Cardiac muscle cell (in vitro differentiated cells and primary cell): ENCODE measurements around the gene NOP14. TPM values are rescaled to one million over a fixed set of nuclear protein-coding genes. Genes with fewer than 3 reads are reported as not detected.

Experiments used
- DNase-seq, 2 donors: peaks; one replicate each; pipeline versions ENCODE4 v3.0.0 to v3.0.0-alpha.2; 2010 to 2017; ENCODE audit warnings: low read depth in 1 of 2, low spot score in 1 of 2
- H3K27ac ChIP-seq: fragments of 200-600 bp; sonication (generic); 2 replicates; pipeline ENCODE4 v1.5.1; 2016
- H3K27me3 ChIP-seq: fragments of 200-600 bp; sonication (generic); 2 replicates; pipeline ENCODE4 v1.6.0; 2016; ENCODE audit warnings: control low read depth
- H3K36me3 ChIP-seq: fragments of 200-600 bp; sonication (generic); 2 replicates; pipeline ENCODE4 v1.5.1; 2016; ENCODE audit warnings: control low read depth
- H3K4me1 ChIP-seq: fragments of 200-600 bp; sonication (generic); 2 replicates; pipeline ENCODE4 v1.8.1; 2017; ENCODE audit warnings: low read depth, mild to moderate bottlenecking, mixed run types
- H3K4me3 ChIP-seq: fragments of 200-600 bp; sonication (generic); 2 replicates; pipeline ENCODE4 v1.5.1; 2016; ENCODE audit warnings: mild to moderate bottlenecking
- H3K9me3 ChIP-seq: fragments of 200-600 bp; sonication (generic); 2 replicates; pipeline ENCODE4 v1.5.1; 2017; ENCODE audit warnings: low read depth, mild to moderate bottlenecking, control low read depth
- polyA plus RNA-seq: library from polyadenylated mRNA; unstranded; fragments of >200 nt; fragmentation: Nextera tagmentation; extraction: Ambion mirVana; gene quantifications from 2 replicates; pipeline ENCODE4 v1.2.1, GENCODE V29; 2016
- total RNA-seq: library from RNA; depleted of rRNA; stranded (reverse); fragments of >200 nt; gene quantifications from 2 replicates; pipeline ENCODE4 v1.2.3, GENCODE V29; 2016
- TF ChIP-seq, protein P1 (sequence below): IDR thresholded peaks from 2 replicates; pipeline ENCODE4 v1.5.1; 2012; ENCODE audit warnings: low read depth, mild to moderate bottlenecking, low read length

NOP14 gene
- total and polyA plus RNA-seq, 2 experiments from 2014 or later = 17.6 to 19.8 TPM

DNA sequence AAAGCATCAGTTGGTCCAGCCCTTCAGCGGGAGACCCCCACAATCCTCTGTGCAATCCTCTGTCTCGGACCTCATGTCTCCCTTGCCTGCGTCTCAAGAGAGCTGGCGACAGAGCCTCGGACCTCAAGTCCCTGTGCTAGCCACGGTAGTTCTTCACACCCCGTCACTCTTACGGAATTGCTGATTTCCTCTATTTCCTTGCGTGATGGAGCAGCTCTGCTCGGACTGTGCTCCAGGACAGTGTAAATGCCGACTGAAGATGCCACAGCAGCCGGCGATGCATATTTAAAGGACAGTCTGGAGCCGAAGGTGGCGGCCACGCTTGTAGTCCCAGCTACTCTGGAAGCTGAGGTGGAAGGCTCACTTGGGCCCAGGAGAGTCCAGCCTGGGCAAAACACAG, 2.1 kb upstream of the NOP14 start:
- TF ChIP-seq, protein P1, sequence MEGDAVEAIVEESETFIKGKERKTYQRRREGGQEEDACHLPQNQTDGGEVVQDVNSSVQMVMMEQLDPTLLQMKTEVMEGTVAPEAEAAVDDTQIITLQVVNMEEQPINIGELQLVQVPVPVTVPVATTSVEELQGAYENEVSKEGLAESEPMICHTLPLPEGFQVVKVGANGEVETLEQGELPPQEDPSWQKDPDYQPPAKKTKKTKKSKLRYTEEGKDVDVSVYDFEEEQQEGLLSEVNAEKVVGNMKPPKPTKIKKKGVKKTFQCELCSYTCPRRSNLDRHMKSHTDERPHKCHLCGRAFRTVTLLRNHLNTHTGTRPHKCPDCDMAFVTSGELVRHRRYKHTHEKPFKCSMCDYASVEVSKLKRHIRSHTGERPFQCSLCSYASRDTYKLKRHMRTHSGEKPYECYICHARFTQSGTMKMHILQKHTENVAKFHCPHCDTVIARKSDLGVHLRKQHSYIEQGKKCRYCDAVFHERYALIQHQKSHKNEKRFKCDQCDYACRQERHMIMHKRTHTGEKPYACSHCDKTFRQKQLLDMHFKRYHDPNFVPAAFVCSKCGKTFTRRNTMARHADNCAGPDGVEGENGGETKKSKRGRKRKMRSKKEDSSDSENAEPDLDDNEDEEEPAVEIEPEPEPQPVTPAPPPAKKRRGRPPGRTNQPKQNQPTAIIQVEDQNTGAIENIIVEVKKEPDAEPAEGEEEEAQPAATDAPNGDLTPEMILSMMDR = no peak
- no peak overlapping the region for H3K4me3 ChIP-seq

DNA sequence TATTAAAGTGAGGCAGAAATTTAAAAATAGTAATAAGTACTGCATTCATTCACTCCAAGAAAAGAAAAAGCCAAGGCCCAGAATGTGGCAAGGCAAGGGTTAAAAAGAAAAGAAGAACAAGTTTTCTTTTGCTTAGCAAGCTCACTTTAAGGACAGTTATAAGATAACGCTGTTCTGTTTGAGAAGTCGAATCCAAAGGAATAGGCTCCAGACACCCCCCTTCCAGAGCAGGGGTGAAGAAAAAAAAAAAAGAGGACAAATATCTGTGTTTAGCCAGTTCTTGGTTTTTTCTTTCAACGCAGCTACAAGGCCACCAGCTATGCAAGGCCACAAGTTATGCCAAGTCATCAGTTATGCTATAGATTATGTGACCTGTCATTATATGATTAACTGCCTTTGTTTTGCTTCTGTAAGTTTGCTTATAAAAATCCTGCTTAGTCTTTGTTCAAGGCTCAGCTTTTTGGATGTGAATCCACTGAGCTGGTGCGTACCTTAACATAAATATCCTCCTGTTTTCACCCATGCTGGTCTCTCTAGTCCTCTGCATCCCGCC, 1.6 kb upstream of the NOP14 start:
- no peak for DNase-seq
- Histone ChIP-seq H3K4me3 (peak overlapping the region; percentile 86), H3K27me3 (no peaks in the 10 kb centered on the region), H3K27ac (no peak overlapping the region), H3K36me3 (no peaks in the 10 kb centered on the region), H3K4me1 (peaks cover 8% of the 10 kb centered on the region), H3K9me3 (no peaks in the 10 kb centered on the region)
- TF ChIP-seq, protein P1 = no peak

More for the DNA sequence above, 2.1 kb upstream of the NOP14 start:
- Histone ChIP-seq H3K36me3 (no peaks in the 10 kb centered on the region), H3K27ac (no peak overlapping the region), H3K9me3 (no peaks in the 10 kb centered on the region), H3K27me3 (no peaks in the 10 kb centered on the region), H3K4me1 (peaks cover 8% of the 10 kb centered on the region)
- DNase-seq = no peak

- H3K4me1 ChIP-seq = peaks cover 8% of the 10 kb centered on the region
- H3K27me3 ChIP-seq = no peaks in the 10 kb centered on the region
- peak in 1 of 2 donors; percentile 67 for DNase-seq
- TF ChIP-seq, protein P1 = no peak
- no peak overlapping the region for H3K27ac ChIP-seq
- no peaks in the 10 kb centered on the region for H3K36me3 ChIP-seq
- no peaks in the 10 kb centered on the region for H3K9me3 ChIP-seq
- peak overlapping the region; percentile 86 for H3K4me3 ChIP-seq
These were observed 813 bp upstream of the NOP14 start for GRCh38 chr4:2963966-2964471.

- Histone ChIP-seq H3K9me3 (no peaks in the 10 kb centered on the region), H3K36me3 (peaks cover 2% of the 10 kb centered on the region), H3K27ac (peak overlapping the region; percentile 93), H3K27me3 (no peaks in the 10 kb centered on the region), H3K4me3 (peak overlapping the region; percentile 86), H3K4me1 (peaks cover 8% of the 10 kb centered on the region)
- peak; percentile 64 to 81 for DNase-seq
- TF ChIP-seq, protein P1 = no peak
These were observed 512 bp downstream of the NOP14 start for GRCh38 chr4:2962614-2963174.

DNA sequence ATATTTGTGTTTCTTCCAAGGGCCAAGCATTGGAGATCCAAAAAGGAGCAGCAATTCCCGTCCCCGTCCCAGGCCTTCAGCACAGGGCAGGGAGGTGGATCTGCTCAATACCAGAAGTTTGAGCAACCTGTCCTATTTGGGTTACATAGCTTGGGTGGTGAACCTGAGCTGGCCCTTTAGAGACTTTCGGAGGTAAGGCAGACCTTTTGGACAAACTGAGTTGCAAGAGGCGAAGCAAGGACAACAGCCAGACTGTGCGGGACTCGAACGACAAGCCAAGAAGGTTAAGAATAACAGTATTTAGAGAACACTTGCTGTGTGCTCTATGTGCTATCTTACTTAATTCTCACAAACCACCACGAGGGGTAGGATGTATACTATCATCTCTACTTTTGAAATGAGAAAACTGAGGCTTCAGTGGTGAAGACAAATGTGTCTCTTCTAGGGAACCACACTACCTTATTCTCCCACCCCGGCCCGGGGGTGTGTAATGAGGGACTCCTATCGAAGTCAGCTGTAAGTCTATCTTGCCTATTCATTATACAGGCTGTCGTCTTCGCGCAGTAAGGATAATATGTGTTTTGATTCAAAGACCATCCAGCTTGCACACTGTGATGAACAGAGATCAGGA, 1.3 kb downstream of the NOP14 start:
- Histone ChIP-seq H3K4me3 (peak overlapping the region; percentile 86), H3K36me3 (peaks cover 8% of the 10 kb centered on the region), H3K27me3 (no peaks in the 10 kb centered on the region), H3K27ac (peak overlapping the region; percentile 93), H3K4me1 (peaks cover 8% of the 10 kb centered on the region), H3K9me3 (no peaks in the 10 kb centered on the region)
- no peak for DNase-seq
- TF ChIP-seq, protein P1 = peak; percentile 5
